GM10248 (cell line): ENCODE measurements around the gene STARD13.

Source experiments
- CTCF ChIA-PET: fragments of 300-600 bp; sonication (Branson Sonifier 250); formaldehyde crosslinking; extraction: SDS; loops from one replicate; lab custom pipeline; 2021; ENCODE audit warnings: antibody characterized with exemption; lab: Yijun Ruan, JAX
- POLR2A ChIA-PET: fragments of 350-650 bp; sonication (Branson Sonifier 250); formaldehyde crosslinking; extraction: SDS; loops from one replicate; lab custom pipeline; 2020; ENCODE audit warnings: antibody characterized with exemption; lab: Yijun Ruan, JAX
- DNase-seq: peaks from one replicate; pipeline ENCODE4 v3.0.0; 2012; ENCODE audit errors: extremely low spot score
- CTCF ChIP-seq: IDR thresholded peaks from 2 replicates; pipeline ENCODE4 v1.5.1; 2012; ENCODE audit warnings: mild to moderate bottlenecking, low read depth; ENCODE audit errors: extremely low read depth, missing control alignments, control extremely low read depth

The STARD13 gene

GRCh38 chr13:33212396-33212795 is 73.2 kb downstream of the STARD13 start:
- ChIA-PET CTCF (interaction anchor here (3.1 kb wide), 1 partner anchor 9 kb away, joined by 13 read pairs; no protein-coding TSS in a partner anchor), POLR2A (no interaction called here)
- no peak for TF ChIP-seq CTCF
- no peak for DNase-seq

GRCh38 chr13:33210090-33210489 is 75.5 kb downstream of the STARD13 start:
- POLR2A ChIA-PET, result no interaction called here
- DNase-seq, result no peak
- no peak for TF ChIP-seq CTCF
- CTCF ChIA-PET, result interaction anchor here (0.8 to 1.3 kb wide), 3 partner anchors 12 to 22 kb away, joined by 3 to 4 read pairs (median 3); no protein-coding TSS in a partner anchor

GRCh38 chr13:33208290-33209220 is 77.0 kb downstream of the STARD13 start:
- DNase-seq, result no peak
- ChIA-PET CTCF (interaction anchor here (1.1 to 2.2 kb wide), 7 partner anchors 9 to 91 kb away, joined by 3 to 8 read pairs (median 3); no protein-coding TSS in a partner anchor), POLR2A (no interaction called here)
- TF ChIP-seq CTCF, result no peak

GRCh38 chr13:33207615-33207961 is 78.0 kb downstream of the STARD13 start:
- ChIA-PET CTCF (interaction anchor here (0.9 to 2.2 kb wide), 8 partner anchors 10 to 92 kb away, joined by 3 to 8 read pairs (median 3); no protein-coding TSS in a partner anchor), POLR2A (interaction anchor here (0.6 kb wide), 1 partner anchor 67 kb away, joined by 3 read pairs; no protein-coding TSS in a partner anchor)
- TF ChIP-seq CTCF, result no peak
- DNase-seq, result no peak

GRCh38 chr13:33206945-33207614 is 78.5 kb downstream of the STARD13 start:
- ChIA-PET POLR2A (interaction anchor here (0.6 kb wide), 1 partner anchor 67 kb away, joined by 3 read pairs; no protein-coding TSS in a partner anchor), CTCF (interaction anchor here (0.9 to 2.2 kb wide), 8 partner anchors 10 to 336 kb away, joined by 3 to 8 read pairs (median 4); no protein-coding TSS in a partner anchor)
- no peak for DNase-seq
- TF ChIP-seq CTCF, result no peak

GRCh38 chr13:33206425-33206824 is 79.1 kb downstream of the STARD13 start:
- no peak for TF ChIP-seq CTCF
- ChIA-PET CTCF (interaction anchor here (1.2 to 1.9 kb wide), 5 partner anchors 10 to 337 kb away, joined by 3 to 10 read pairs (median 5); no protein-coding TSS in a partner anchor), POLR2A (no interaction called here)
- no peak for DNase-seq
